D721Med (cell line): ENCODE measurements around the gene VIP.

Experiments
- DNase-seq: peaks from one replicate; pipeline ENCODE4 v3.0.0; 2011; ENCODE audit warnings: low spot score; ENCODE audit not compliant: insufficient read length
- FAIRE-seq: peaks from 2 replicates; lab custom pipeline; 2011; peaks lifted over from hg19 to GRCh38; lab: Jason Lieb, UNC
- TF ChIP-seq, protein P1 (sequence below): IDR thresholded peaks from 2 replicates; pipeline ENCODE4 v1.5.1; 2012; ENCODE audit warnings: mild to moderate bottlenecking, control low read depth; ENCODE audit not compliant: insufficient read depth; ENCODE audit errors: missing control alignments

Gene VIP

DNA sequence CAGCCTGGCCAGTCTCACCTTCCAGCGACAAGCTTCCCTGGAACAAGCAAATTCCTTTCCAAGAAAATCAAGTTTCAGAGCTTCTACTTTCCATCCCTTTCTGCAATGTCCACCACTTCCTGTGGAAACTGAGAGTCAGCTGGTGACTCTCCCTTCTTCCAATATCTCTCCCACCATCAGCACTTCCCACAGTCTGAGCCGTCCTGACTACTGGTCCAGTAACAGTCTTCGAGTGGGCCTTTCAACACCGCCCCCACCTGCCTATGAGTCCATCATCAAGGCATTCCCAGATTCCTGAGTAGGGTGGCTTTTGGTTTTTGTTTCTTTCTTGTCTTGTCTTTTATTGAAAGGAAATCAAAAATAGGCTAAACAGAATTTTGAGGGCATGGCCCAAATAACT is 28.6 kb upstream of the VIP start:
- no peak for FAIRE-seq

DNA sequence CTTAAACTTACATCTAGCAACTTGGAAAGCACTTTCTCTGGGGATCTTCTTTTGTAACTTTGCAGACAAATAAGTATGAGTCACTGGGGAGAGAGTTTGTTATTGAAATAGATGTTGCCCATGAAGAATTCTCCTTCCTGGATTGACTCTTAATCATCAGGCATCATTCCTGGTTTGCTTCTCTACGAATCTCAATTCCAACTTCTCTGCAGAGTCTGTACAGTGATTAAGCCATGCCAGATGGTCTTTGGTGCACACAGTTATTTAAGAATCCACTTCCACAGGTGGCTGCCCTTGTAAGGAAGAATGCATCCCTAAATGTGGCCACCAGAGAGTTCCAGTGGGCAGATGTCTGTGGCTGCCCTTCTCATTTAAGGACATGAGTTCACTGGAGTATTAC is 27.2 kb upstream of the VIP start:
- TF ChIP-seq, protein P1, sequence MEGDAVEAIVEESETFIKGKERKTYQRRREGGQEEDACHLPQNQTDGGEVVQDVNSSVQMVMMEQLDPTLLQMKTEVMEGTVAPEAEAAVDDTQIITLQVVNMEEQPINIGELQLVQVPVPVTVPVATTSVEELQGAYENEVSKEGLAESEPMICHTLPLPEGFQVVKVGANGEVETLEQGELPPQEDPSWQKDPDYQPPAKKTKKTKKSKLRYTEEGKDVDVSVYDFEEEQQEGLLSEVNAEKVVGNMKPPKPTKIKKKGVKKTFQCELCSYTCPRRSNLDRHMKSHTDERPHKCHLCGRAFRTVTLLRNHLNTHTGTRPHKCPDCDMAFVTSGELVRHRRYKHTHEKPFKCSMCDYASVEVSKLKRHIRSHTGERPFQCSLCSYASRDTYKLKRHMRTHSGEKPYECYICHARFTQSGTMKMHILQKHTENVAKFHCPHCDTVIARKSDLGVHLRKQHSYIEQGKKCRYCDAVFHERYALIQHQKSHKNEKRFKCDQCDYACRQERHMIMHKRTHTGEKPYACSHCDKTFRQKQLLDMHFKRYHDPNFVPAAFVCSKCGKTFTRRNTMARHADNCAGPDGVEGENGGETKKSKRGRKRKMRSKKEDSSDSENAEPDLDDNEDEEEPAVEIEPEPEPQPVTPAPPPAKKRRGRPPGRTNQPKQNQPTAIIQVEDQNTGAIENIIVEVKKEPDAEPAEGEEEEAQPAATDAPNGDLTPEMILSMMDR, result no peak
- DNase-seq, result no peak
- FAIRE-seq, result no peak

More for the DNA sequence above, 28.6 kb upstream of the VIP start:
- TF ChIP-seq, protein P1, result no peak
- no peak for DNase-seq

DNA sequence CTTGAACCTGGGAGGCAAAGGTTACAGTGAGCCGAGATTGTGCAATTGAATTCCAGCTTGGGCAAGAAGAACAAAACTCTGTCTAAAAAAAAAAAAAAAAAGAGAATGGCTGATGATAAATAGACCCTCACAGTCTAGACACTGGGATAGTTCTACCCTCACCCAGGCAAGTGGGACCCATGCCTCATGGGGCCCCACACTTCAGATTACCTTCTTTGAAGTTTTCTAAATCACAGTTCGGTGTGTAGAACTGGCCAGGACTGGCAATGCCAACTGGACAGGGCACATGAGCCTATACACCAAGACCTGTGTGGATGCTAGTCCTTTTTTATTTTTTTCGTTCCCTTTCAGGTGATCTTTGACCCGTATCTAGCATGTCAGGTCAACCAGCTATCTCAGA is 24.3 kb upstream of the VIP start:
- FAIRE-seq, result no peak
- DNase-seq, result no peak
- TF ChIP-seq, protein P1, result no peak

DNA sequence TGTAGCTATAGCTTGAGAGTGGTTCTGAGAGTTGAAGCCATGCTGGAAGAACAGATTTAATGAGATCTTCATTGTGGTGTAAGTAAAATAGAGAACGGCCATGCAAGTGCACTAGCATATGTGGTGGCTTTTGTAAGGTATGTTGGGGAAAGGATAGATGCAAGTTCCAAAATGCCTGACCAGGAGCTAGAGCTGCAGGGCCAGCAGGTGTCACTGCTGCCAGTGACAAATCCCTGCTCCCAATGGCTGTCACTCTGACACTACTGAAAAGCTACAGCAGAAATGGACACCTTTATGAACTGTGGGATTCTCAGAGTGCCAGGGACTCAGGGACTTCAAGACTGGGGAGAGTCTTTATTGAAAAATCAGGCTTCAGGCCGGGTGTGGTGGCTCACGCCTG is 23.1 kb upstream of the VIP start:
- TF ChIP-seq, protein P1, result peak; percentile 2
- FAIRE-seq (no peak), DNase-seq (no peak)

DNA sequence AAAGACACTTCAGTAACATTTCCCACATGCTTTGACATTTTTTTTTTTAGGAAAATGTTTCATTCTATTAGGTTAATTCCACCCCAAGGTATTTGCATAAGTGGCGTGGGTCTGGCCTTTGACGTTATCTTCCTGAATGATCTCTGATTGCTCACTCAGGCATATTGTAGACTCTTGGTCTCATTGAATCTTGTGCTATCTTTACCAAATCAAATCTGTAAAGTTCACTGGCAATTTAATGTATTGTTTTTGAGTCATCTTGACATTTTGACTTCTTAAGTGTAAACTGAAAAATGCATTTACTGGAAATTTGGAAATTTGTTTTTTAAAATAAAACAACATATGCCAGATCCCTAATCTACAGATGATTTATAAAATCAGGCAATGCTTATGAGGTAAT is 16.0 kb upstream of the VIP start:
- DNase-seq (no peak), FAIRE-seq (no peak)
- TF ChIP-seq, protein P1, result no peak

DNA sequence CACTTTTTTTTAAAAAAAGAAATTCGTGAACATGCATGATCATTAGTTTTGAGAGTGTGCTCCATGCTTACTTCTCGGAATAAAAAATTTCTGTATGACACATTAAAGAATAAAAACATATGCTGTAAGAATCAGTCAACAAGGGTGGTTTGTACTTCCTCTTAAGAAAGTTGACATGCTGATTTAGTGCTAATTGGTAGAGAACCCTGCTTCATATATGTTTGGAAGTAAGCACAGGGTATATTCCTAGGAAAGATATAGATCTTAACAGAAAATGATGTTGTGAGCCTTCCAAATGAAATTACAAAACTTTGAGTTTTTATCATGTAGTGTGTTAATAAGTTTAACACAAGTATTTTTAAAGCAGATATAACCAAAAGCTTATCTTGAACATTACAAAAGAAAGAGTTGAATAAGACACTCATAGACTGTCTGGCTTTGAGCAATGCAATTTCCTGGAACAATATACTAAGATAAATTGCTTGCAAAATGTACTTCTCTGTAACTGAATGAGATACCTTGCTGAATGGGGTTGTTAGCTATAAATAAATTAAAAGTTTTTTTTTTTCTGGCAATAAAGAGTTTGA is 13.8 kb upstream of the VIP start:
- FAIRE-seq, result no peak
- TF ChIP-seq, protein P1, result no peak
- no peak for DNase-seq

DNA sequence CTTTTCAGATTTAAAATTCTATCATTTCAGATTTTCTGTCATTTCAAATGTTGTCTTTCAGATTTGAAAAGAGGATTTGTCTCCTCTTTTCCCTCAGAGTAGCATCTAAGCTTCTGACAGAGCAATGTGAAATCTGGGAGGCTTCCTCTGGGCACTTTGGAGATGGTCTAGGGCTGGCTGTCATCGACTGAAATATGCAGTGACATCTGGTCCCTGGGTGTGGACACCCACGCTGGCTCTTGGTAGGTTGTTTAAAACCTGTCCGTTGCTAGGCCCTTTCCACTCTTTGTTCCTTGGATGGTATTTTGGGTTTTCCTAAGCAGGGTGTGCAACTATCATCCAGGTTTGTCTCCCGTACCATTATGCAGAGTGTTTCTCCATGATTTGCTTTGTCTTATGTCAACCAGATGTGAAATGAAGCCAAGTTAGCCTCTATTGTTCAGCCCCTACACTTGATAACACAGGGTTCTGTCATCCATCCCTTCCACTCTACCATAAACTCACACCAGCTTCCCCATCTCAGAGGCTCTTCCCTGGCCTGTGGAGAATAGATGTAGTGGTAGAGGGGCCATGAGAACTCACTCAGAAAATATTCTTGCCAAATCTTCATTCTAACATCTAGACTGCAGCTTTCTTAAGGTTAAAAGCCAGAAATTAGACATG is 5.0 kb upstream of the VIP start:
- TF ChIP-seq, protein P1, result no peak
- no peak for FAIRE-seq
- no peak for DNase-seq
